A673 (cell line): ENCODE measurements around the gene MDFIC. TPM values are rescaled to one million over a fixed set of nuclear protein-coding genes. Genes with fewer than 3 reads are reported as not detected.

ENCODE experiments used
- BruUV-seq: library from RNA; stranded (reverse); fragments of 400-500 nt; replicated peaks from 2 replicates; lab custom pipeline; 2021; lab: Mats Ljungman, UMichigan
- CTCF ChIA-PET: fragments of 300-600 bp; sonication (Branson Sonifier 250); formaldehyde crosslinking; loops from one replicate; lab custom pipeline; 2022; ENCODE audit warnings: antibody characterized with exemption; lab: Charles Lee
- POLR2A ChIA-PET: fragments of 300-600 bp; sonication (Branson Sonifier 250); formaldehyde crosslinking; loops from one replicate; lab custom pipeline; 2022; ENCODE audit warnings: antibody characterized with exemption; ENCODE audit not compliant: low non-redundant PET; lab: Charles Lee
- DNase-seq: peaks from one replicate; pipeline ENCODE4 v3.0.0-alpha.2; 2015; ENCODE audit warnings: low spot score
- H3K27ac ChIP-seq: fragments of 200-600 bp; sonication (generic); 2 replicates; pipeline ENCODE4 v1.5.1; 2016; ENCODE audit warnings: mixed run types, low read depth, mild to moderate bottlenecking, mixed read lengths, antibody characterized with exemption, low read length; ENCODE audit not compliant: poor library complexity, severe bottlenecking
- H3K27me3 ChIP-seq: fragments of 200-600 bp; sonication (generic); replicated peaks from 2 replicates; pipeline ENCODE4 v1.6.1; 2017; ENCODE audit warnings: mixed run types, low read depth, mild to moderate bottlenecking, mixed read lengths, antibody characterized with exemption, low read length; ENCODE audit not compliant: insufficient read depth, poor library complexity
- H3K36me3 ChIP-seq: fragments of 200-600 bp; sonication (generic); 2 replicates; pipeline ENCODE4 v1.6.1; 2016; ENCODE audit warnings: mixed run types, mild to moderate bottlenecking, mixed read lengths, antibody characterized with exemption, low read length; ENCODE audit not compliant: insufficient read depth, poor library complexity, severe bottlenecking
- H3K4me1 ChIP-seq: fragments of 200-600 bp; sonication (generic); 2 replicates; pipeline ENCODE4 v1.6.1; 2017; ENCODE audit warnings: mixed run types, mild to moderate bottlenecking, mixed read lengths, antibody characterized with exemption, low read length; ENCODE audit not compliant: insufficient read depth, poor library complexity, severe bottlenecking
- H3K4me3 ChIP-seq: fragments of 200-600 bp; sonication (generic); 2 replicates; pipeline ENCODE4 v1.5.1; 2016; ENCODE audit warnings: low read depth, mixed run types, mild to moderate bottlenecking, mixed read lengths, low read length; ENCODE audit not compliant: poor library complexity, severe bottlenecking
- H3K9me3 ChIP-seq: fragments of 200-600 bp; sonication (generic); 2 replicates; pipeline ENCODE4 v1.6.1; 2016; ENCODE audit warnings: mixed run types, low read depth, mild to moderate bottlenecking, mixed read lengths, antibody characterized with exemption, low read length; ENCODE audit not compliant: poor library complexity, severe bottlenecking
- EZH2 ChIP-seq: fragments of 200-600 bp; sonication (generic); IDR thresholded peaks from 2 replicates; pipeline ENCODE4 v1.6.1; 2017; ENCODE audit warnings: borderline replicate concordance, low read depth, mild to moderate bottlenecking, mixed read lengths, antibody characterized with exemption, low read length; ENCODE audit not compliant: poor library complexity, severe bottlenecking
- intact Hi-C: fragments of 100-400 bp; cut with micrococcal nuclease; formaldehyde crosslinking; loops from one replicate; pipeline ENCODE4 v1.10.0; 2022; ENCODE audit not compliant: unreplicated experiment
- total RNA-seq: library from RNA; stranded (reverse); gene quantifications from 2 replicates; pipeline ENCODE4 v1.2.3, GENCODE V29; 2021
- TF ChIP-seq, protein P1 (sequence below): fragments of 300-800, 200-600 bp; sonication (generic); conservative IDR thresholded peaks from 2 replicates; pipeline ENCODE4 v1.5.1; 2017; ENCODE audit warnings: low read depth, mild to moderate bottlenecking, antibody characterized with exemption, low read length, moderate library complexity, mixed read lengths

Gene MDFIC
- total RNA-seq, 1 experiment from 2014 or later = 32.6 TPM

- CTCF ChIA-PET = no interaction called here
- BruUV-seq = no TSS peak
- no peaks in the 10 kb centered on the region for H3K27me3 ChIP-seq
These were observed 118.6 kb downstream of the MDFIC start for GRCh38 chr7:115040495-115040894.

DNA sequence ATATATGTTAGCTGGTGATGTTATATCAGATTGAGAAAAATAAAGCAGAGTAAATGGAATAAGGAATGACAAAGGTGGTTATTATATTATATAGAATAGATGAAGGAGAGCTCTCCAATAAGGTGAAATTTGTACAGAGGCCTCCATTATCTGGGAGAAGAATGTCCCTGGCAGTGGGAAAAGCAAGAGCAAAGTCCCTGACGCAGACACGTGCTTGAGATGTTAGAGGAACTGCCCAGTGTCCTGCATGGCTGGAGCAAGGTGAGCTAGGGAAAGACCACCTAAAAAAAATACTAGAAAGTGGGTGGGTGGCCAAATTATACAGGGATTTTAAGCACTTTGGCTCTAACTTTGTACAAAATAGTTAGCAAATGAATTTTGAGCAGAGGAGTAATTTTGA lies 120.7 kb downstream of the MDFIC start:
- no TSS peak for BruUV-seq
- TF ChIP-seq, protein P1, sequence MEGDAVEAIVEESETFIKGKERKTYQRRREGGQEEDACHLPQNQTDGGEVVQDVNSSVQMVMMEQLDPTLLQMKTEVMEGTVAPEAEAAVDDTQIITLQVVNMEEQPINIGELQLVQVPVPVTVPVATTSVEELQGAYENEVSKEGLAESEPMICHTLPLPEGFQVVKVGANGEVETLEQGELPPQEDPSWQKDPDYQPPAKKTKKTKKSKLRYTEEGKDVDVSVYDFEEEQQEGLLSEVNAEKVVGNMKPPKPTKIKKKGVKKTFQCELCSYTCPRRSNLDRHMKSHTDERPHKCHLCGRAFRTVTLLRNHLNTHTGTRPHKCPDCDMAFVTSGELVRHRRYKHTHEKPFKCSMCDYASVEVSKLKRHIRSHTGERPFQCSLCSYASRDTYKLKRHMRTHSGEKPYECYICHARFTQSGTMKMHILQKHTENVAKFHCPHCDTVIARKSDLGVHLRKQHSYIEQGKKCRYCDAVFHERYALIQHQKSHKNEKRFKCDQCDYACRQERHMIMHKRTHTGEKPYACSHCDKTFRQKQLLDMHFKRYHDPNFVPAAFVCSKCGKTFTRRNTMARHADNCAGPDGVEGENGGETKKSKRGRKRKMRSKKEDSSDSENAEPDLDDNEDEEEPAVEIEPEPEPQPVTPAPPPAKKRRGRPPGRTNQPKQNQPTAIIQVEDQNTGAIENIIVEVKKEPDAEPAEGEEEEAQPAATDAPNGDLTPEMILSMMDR = no peak
- TF ChIP-seq EZH2 = no peak
- Histone ChIP-seq H3K9me3 (no peaks in the 10 kb centered on the region), H3K4me1 (no peaks in the 10 kb centered on the region), H3K36me3 (no peaks in the 10 kb centered on the region), H3K27me3 (no peaks in the 10 kb centered on the region), H3K4me3 (no peak overlapping the region), H3K27ac (no peak overlapping the region)
- CTCF ChIA-PET = no interaction called here
- POLR2A ChIA-PET = no interaction called here
- intact Hi-C loops = no loop called here
- DNase-seq = no peak

More at GRCh38 chr7:115040495-115040894, 118.6 kb downstream of the MDFIC start:
- POLR2A ChIA-PET = no interaction called here
- no peaks in the 10 kb centered on the region for H3K9me3 ChIP-seq
- no peaks in the 10 kb centered on the region for H3K36me3 ChIP-seq
- H3K27ac ChIP-seq = no peak overlapping the region
- no peaks in the 10 kb centered on the region for H3K4me1 ChIP-seq
- no peak overlapping the region for H3K4me3 ChIP-seq
- DNase-seq = no peak
- intact Hi-C loops = no loop called here
- no peak for TF ChIP-seq EZH2

- BruUV-seq = no TSS peak
- H3K9me3 ChIP-seq = no peaks in the 10 kb centered on the region
- intact Hi-C loops = no loop called here
- H3K27ac ChIP-seq = no peak overlapping the region
- no peak overlapping the region for H3K4me3 ChIP-seq
- CTCF ChIA-PET = no interaction called here
- POLR2A ChIA-PET = no interaction called here
- TF ChIP-seq, protein P1 = no peak
- no peak for TF ChIP-seq EZH2
- H3K36me3 ChIP-seq = no peaks in the 10 kb centered on the region
- DNase-seq = no peak
- no peaks in the 10 kb centered on the region for H3K27me3 ChIP-seq
- no peaks in the 10 kb centered on the region for H3K4me1 ChIP-seq
These were observed 121.7 kb downstream of the MDFIC start for GRCh38 chr7:115043605-115044004.

DNA sequence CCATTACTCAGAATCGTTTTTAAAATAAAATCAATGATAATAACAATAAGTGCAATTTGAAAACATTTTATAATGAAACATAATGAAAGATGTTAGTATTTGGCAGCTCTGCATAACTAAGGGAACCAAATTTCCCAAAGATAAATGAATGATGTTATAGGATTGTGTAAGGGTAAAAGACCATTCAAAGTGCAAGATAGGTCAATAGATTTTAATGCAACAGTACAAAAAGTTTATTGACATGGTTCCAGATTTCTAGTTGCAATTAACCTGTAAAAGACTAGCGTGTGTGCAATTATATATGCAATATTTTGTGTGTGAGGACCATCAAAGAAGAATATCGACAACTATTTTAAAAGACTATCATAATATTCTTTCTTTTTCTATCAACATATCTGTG lies 122.3 kb downstream of the MDFIC start:
- Histone ChIP-seq H3K4me3 (no peak overlapping the region), H3K36me3 (no peaks in the 10 kb centered on the region), H3K27me3 (no peaks in the 10 kb centered on the region), H3K9me3 (no peaks in the 10 kb centered on the region), H3K4me1 (no peaks in the 10 kb centered on the region), H3K27ac (no peak overlapping the region)
- ChIA-PET POLR2A (no interaction called here), CTCF (no interaction called here)
- no TSS peak for BruUV-seq
- DNase-seq = no peak
- intact Hi-C loops = no loop called here
- TF ChIP-seq, protein P1 = no peak
- no peak for TF ChIP-seq EZH2
